Measurements from ENCODE around the gene VWA5B2.

GRCh38 chr3:184249412-184250166 lies 20.2 kb downstream of the VWA5B2 start, which contains the start of gene EEF1AKMT4:
- TF ChIP-seq CTCF (conservative IDR thresholded peaks at IDR 0.05; ENCODE audit: low read depth in 2 of 2) (peak; percentile 38 to 58), POLR2AphosphoS5 (IDR thresholded peaks at IDR 0.05; ENCODE audit: low read depth) (peak; percentile 69; the same call in 1 of the 2 replicates), EZH2phosphoT487 (IDR thresholded peaks at IDR 0.05; ENCODE audit: unreplicated experiment) (no peak)
